Right hindlimb (tissue), 1 donor: ENCODE results near the gene RFFL.
"Not testable (repeated sequence)": the region's sequence is repeated elsewhere in the genome, so short reads cannot be mapped to it uniquely, and the experiment has no call there.

Experiments
- DNase-seq: peaks from one replicate; pipeline ENCODE4 v3.0.0-alpha.2; 2018

The RFFL gene

DNA sequence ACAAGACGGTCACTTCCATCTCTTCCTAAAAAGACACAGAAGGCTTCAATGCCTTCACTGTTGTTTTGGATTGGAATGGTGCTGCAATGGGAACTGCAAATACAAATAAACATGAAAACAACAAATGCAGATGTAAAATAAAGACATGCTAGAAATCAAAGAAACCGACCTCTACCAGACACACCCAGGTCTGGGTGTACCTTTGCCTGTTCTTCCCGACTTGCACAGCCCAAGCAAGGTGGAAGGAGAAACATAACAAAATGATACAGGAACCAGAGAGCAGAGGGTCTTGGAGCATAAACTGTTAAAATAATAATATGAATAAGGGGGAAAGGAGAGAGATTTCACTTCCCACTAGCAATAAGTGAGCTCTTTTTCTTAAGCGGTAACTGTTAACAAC, 17.3 kb downstream of the RFFL start:
- DNase-seq, result no peak

DNA sequence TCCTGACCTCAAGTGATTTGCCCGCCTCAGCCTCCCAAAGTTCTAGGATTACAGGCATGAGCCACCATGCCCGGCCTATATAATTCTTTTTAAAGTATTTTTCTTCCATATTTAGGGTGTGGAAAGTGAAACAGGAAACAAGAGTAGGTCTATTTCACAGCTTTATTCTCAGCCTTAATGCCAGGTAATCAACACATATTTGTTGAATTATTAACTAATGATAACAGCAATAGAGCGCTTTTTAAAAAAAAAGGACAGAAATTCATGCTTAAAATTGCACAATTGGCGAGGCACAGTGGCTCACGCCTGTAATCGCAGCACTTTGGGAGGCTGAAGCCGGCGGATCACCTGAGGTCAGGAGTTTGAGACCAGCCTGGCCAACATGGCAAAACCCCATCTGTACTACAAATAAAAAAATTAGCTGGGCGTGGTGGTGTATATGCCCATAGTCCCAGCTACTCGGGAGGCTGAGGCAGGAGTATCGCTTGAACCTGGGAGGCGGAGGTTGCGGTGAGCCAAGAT, 18.0 kb downstream of the RFFL start:
- DNase-seq, result not testable (repeated sequence)

DNA sequence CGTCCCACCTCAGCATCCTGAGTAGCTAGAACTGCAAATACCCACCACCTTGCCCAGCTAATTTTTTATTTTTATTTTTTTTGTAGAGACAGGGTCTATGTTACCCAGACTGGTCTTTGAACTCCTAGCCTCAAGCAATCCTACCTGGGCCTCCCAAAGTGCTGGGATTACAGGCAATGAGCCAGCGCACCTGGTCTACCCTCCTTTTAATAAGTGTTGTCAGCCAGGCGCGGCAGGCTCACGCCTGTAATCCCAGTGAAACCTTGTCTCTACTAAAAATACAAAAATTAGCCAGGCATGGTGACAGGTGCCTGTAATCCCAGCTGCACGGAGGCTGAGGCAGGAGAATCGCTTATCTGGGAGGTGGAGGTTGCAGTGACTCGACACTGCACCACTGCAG, 19.3 kb downstream of the RFFL start:
- DNase-seq, result no peak

DNA sequence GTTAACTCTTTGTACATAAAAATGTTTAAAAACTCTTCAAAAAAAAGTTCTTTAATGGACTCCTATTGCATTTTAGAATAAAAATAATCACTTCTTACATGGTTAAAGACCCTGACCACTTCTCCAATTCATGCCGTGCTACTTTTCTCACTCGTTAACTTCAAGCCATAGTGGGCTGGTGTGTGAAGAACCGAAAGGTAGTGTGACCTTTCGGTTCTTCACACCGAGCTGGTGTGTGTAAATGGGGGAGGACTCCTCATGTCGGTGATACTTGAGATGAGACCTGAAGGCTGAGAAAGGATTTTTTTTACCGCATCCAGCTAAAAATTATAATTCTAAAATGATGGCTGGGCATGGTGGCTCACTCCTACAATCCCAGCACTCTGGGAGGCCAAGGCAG, 22.1 kb downstream of the RFFL start:
- no peak for DNase-seq

DNA sequence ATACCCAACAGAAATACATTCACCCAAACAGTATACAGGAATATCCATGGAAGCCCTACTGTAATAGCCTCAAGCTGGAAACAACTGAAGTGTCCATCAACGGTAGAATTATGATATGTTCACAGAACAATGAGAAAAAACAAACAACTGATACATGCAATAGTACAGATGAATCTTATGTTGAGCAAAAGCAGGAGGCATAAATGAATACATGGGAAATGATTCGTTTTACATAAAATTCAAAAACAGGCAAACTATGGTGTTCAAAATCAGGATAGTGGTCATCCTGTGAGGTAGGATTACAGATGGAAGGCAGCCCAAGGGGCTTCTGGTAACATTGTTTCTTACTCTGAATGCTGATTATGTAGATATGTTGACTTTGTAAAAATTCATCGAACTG, 25.1 kb downstream of the RFFL start:
- no peak for DNase-seq

DNA sequence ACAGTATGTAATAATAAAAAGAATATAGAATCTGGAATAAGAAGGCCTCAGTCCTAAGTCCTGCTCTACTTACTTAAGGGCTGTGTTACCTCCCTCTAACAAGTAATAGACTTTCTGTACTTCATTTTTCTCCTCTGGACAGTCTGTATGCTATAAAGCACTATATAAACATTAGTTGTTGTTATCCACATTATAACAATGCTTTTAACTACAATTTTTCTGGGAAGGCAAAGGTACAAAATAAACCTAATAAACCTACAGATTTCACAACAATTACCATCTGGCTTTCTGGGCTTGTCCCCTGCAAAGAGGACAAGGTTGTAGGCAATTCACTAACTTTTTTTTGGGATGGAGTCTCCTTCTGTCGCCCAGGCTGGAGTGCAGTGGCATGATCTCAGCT, 32.7 kb downstream of the RFFL start:
- no peak for DNase-seq

DNA sequence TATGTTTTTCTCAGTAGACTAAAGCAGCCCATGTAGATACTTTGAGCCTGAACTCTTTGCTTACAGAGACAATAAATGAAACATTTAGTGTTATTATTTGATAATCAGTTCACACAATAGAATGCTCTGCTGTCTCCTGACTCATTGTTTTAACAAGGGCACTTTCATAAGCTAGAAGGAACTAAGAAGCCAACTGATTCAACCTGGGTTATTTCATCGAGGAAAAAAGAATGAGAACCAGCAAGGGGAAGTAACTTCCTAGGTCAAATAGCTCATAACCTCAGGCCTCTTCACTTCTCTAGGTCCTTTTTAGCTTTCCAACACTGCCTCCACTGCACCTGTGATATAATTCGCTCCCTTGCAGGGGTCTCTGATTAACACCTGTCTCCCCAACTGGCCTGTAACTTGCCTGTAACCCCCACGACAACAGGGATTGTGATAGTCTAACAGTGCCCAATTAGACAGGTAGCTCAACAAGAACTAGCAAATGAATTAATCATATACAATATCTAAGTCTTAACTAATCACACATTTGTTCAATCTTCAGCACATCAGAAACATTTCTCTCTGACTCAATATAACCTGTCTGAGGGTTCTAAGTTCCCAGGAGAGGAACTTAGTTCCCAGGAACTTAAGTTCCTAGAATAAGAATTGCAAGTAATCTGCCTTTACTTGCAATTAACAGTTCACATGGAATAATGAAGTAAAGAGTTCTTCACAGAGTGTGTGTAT, 34.8 kb downstream of the RFFL start:
- no peak for DNase-seq

DNA sequence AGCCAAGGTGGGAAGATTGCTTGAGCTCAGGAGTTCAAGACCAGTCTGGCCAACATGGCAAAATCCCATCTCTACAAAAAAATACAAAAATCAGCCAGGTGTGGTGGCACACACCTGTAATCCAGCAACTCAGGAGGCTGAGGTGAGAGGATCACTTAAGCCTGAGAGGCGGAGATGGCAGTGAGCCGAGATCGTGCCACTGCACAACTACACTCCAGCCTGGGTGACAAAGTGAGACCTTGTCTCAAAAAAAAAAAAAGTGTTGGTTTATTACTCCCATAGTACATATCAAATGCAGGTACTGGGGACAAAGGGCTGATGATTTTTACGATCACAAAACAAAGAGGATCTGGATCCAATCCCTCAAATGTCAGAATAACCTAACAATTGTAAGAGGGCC, 35.4 kb downstream of the RFFL start:
- DNase-seq, result not testable (repeated sequence)

DNA sequence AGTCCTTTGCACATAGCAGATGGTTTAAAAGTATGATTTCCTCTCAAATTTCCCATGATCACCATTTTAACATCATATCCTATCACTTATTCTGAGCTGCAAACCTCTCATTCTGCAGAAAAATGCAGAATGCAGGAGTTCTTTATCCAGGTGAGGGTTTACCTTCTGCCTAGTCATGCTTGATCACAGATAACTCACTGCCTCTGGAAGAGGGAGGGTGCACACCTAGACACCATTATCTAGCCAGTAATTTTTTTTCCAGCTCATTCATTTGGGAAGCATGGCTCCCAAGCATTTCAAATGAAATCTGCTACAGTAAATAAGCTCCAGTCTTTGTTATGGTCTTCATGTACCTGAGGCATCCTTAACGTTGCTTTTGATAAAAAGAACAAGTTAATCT, 38.0 kb downstream of the RFFL start:
- no peak for DNase-seq

DNA sequence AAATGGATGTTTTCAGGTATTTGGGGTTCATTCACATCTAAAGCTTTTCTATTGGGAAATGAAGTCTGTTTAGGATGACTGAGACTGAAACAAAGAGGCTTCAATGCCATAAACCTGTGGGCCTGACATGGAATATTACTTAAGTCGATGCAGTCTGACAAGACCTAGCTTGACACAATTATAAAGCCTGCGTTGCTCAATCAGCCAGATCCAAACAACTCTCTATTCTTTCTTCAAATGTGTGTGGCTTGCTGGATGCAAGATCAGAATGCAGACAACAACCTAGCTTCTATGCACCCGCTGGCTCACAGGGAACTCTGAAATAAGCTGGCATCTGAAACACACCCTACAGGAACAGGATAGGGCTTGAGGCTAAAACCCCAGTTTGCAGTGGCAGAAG, 40.0 kb downstream of the RFFL start:
- no peak for DNase-seq

DNA sequence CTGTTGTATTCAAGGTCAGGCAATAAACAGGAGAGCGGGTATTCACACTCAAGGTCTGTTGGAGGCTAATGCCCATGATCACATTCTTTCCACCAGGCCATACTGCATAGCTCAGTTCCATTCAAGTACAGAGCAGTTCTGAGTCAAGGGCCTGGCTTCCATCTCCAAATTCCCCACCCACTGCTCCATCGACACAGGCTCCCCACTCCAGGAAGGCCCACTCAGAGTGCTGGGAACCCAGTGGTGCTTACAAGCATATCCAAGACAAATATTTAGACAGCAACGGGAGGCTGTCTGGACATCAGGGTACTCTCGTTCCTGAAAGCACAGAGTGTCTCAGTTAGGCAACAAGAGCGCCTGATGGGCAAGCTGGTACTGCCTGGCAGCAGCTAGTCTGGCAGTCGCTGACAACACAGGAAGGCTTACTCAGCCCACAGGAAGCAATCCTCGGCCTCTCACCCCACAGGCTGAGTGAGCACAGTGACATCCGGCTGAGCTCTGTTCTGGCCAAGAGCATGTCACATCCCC, 40.9 kb downstream of the RFFL start:
- DNase-seq, result peak; percentile 43

DNA sequence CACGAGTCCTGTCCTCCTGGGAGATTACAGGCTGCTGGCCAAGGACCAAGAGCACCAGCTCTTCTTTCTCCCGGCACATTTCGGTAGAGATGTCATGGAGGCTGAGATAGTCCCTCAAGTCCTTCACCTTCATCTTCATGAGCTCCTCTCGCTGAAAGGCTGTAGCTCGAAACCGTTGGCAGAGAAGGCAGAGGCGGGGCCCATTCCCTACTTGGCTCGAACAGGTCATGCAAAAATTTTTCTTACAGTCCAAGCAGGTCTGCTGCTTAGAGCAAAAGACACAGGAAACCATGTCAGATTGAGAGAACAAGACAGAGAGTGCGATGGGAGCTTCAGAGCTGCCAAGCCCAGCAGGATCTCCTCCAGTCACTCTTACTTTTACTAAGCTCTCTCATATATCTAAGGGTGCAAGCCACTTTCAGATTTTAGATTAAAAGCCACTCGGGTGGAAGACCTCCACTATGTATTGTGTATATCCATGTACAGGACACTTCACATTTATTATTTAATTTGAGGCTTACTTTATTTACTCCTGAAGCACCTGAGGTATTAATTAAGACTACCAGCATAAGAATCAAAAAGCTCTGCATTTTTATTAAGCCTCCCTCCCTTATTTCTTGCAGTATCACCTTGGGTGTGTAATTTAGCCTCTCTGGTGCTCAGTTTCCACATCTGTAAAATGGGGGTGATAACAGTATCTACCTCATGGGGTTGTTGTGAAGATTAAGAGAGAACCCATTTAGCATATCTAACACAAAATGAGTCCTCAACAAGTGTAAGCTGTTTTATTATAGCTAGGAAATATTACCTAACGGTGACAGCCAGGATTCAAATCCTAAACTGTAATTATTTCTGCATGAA, 41.8 kb downstream of the RFFL start:
- DNase-seq, result no peak

DNA sequence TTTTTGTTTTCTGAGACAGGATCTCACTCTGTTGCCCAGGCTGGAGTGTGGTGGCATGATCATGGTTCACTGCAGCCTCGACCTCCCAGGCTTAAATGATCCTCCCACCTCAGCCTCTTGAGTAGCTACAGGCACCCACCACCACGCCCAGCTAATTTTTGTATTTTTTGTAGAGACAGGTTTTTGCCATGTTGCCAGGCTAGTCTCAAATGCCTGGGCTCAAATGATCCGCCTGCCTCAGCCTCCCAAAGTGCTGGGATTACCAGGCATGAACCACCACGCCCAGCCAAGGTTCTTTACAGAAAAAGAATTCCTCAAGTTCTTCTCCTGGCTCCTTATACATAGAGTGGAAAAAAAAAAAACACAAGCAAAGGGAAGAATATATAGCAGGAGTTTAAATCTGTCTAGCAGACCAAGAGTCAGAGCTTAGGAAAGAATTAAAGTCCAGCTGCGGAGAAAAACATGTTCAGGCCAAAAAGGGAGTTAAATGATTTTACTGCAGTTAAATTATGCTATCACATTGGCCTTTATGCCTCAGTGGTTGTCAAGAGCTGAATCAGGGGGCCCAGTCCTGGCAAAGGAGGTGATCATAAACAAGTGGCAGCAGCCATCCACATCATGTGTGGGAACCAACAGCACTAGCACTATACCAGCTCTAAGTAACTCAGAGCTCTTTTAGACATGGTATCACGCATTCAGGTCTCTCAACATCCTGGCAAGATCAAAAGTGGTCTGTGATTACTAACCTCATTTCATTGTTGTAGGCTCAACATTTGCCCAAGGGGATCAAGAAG, 43.9 kb downstream of the RFFL start:
- no peak for DNase-seq

DNA sequence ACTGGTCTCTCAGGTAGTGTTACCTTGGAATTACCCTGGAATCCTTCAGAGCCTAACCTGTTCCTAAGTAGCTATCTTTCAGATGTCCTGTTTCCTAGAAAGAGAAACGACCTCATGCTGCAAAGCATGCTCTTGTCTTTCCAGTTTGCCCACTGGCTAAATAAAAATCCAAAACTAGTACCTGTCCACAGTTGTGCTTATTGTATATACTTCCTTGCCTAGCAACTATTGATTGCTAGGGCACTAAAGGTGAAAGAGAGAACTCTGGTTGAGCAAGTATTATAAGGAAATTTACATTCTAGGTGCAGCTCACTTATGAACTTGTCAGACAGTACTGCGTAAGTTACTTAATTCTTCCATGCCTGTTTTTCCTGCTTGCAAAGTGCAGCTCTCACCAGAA, 44.7 kb downstream of the RFFL start:
- DNase-seq, result no peak

DNA sequence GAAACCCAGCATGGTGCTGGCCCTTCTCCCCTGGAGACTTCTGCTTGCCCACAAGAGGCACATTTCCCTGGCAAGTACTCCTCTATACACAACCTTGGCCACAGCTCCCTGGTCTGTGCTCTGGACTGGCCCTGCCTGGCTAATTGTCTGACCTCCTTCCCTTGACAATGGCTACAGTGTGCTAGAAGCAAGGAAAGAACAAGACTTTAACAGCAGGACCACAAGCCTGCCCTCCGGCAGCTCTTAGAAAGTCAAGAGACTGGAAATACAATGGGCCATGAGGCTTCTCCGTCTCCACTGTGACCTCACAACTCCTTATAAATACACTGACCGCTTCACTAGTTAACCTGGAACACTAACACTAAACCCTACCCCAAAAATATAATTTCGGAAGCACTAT, 46.5 kb downstream of the RFFL start:
- no peak for DNase-seq

DNA sequence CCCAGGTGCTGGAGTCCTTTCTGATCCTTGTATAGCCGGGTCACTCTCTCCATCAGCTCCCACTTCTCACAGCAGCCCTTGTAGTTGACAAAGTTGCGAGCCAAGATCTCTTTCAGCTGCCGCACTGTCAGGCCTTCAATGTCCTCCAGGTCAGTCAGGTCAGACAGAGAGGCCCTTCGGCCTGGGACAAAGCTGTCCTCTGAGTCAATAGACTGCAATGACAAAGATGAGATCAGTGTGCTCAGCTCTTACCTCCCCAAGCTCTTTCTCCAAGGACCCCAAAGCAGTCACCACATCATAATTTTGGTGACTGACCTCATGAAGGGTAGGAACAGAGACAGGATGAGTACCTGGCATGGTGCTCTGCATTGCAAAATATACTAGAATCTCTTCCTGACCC, 47.1 kb downstream of the RFFL start:
- no peak for DNase-seq

DNA sequence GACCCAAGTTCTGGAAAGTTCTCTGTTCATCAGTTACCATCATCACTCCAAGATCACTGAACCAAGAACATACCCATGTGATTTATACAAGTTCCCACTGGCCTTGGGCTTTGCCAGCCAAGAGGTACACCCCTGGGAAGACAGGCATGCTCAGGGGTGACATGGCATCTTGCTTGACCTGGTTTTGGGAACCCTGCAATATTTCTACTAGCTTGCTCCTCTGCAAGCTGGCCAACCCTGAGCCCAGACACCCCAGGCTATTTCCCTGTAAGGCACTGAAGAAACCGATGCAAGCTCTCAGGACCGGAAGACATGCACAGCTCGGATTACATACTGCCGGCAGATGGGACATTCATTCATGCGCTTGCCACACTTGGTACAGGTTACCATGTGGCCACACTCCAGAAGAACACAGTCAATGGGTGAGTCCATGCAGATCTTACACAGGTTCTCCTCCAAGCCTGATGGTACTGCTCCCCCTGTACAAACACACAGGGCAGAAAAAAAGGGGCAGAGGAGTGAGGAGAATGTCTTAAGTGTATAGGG, 51.8 kb downstream of the RFFL start:
- no peak for DNase-seq

DNA sequence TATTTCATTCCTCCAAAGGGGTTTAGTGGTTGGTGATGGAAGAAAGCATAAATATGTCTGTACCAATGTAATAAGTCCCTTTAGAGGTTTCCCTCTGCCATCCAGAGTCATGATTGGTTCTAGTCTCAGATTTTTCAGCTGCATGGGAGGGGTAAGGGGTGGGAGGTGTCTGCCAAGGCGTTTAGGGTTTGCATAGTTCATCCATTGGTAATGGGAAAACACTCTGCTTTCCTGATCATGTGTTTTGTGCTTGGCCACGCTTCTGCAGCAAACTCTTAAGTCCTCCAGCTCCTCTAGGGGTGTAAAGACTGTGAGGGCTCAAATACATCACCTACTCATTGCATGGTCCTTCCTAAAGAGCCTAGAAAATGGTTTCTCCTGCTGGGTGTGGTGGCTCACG, 53.4 kb downstream of the RFFL start:
- DNase-seq, result no peak

DNA sequence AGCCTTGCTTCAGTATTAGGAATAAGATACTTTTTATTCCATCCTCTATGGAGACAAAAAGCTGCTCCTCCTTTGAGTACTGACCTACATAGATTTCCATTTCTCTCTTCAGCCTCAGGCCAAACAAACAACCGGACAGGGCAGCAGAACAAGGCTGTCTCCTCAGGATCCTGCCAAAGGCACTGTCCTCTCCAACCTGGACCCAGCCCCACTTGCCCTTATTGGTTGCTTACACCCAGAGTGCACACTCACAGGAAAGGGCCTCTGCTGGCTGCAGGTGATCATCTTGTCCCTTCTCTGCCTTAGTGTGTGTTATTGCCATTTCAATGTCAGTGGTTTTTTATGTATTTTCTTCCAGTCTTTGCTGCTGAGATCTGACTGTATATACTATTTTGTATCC, 56.5 kb downstream of the RFFL start:
- no peak for DNase-seq

DNA sequence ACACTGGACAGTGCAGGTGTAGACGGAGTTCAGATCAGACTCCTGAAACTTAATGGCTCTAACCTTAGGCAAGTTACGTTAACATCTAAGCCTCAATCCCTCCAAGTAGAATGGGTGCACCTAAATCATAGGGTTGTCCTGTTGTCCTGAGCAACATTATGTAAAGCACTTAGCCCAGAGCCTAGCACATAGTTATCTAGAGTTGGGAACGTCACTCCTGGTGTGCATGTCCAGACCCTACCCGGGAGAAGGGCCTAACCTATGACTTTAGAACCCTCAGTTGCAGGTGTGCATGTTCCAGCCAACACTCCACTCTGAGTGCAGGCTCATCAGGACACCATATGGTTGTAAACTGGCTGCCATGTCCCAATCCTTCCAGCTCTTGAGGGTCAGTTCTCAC, 57.2 kb downstream of the RFFL start:
- DNase-seq, result no peak

DNA sequence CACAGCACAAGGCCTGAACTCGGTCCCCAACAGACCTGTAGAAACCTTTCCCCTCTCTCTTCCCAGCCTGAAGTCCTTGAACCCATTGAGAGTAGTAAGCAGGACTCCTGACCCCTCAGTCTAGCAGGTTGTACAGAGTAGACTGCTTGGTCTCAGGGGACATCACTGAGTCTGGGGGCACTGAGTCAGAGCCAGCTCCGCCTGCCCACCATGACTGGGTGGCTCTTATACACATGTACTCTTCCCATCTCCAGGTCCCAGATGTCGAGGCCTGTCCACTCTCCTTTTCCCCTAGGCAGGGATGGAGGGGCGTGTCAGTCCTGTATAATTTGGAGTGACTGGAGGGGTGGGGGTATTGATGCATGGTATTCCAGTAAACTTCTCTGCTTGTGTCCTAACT, 59.7 kb downstream of the RFFL start:
- no peak for DNase-seq

DNA sequence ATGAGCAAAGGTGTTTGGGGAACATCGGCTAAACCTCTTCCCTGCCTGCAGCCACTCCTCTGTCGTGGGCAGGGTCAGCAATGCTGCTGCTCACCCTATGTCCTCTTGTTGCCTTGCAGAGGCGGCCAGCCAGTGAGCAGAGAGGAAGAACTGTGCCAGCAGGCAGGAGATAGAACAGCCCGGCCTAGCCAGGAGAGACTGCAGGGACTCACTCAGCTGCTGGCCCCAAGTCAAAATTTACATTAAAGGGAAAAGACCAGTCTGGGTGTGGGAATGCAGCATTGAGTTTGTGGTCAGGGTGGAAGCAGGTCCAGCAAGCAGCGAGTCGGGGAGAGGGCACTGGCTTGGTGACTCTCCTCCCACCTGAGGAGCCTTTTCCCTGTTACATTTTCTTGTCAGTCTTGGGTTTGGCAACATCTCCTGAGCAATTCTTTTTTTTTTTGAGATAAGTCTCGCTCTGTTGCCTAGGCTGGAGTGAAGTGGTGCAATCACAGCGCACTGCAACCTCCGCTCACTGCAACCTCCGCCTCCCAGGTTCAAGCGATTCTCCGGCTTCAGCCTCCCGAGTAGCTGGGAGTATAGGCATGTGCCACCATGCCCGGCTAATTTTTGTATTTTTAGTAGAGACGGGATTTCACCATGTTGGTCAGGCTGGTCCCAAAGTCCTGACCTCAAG, 60.5 kb downstream of the RFFL start:
- peak; percentile 57 for DNase-seq
